ENCODE data around the gene GC. TPM values are rescaled to one million over a fixed set of nuclear protein-coding genes. Genes with fewer than 3 reads are reported as not detected.

Gene GC
- total RNA-seq, 2 experiments from 2014 or later = not detected

DNA sequence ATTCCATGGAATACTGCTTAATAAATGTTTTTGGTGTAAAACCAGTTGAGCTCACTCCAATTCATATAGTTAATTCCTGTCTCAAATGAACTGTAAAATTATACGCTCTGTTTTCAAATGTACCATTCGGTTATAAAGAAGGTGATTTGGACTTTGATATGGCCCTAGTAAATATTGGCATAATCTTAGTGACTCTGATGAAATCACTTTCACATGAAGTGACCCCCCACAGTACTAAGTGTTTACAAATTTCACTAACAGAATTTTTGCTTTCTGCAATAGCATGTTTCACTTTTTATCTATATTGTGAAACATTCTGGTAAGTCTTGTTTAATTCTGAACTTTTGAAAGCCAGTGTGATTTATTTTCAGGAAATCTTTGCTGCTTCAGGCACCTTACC is 10.9 kb downstream of the GC start:
- Mint-ChIP-seq H3K36me3 (ENCODE audit: low read depth) (no peaks in the 10 kb centered on the region), H3K27me3 (peaks cover 8% of the 10 kb centered on the region), H3K4me3 (no peak overlapping the region), H3K9me3 (no peaks in the 10 kb centered on the region), H3K4me1 (ENCODE audit: low read depth) (no peaks in the 10 kb centered on the region), H3K27ac (no peak overlapping the region)
- POLR2A ChIA-PET = no interaction called here
- intact Hi-C loops (cut with micrococcal nuclease) = no loop called here
- DNase-seq = no peak
- no peak for ATAC-seq
- CTCF ChIA-PET = interaction anchor here (2.0 kb wide), 1 partner anchor 530 kb away, joined by 8 read pairs; no protein-coding TSS in a partner anchor
- TF ChIP-seq, protein P1, sequence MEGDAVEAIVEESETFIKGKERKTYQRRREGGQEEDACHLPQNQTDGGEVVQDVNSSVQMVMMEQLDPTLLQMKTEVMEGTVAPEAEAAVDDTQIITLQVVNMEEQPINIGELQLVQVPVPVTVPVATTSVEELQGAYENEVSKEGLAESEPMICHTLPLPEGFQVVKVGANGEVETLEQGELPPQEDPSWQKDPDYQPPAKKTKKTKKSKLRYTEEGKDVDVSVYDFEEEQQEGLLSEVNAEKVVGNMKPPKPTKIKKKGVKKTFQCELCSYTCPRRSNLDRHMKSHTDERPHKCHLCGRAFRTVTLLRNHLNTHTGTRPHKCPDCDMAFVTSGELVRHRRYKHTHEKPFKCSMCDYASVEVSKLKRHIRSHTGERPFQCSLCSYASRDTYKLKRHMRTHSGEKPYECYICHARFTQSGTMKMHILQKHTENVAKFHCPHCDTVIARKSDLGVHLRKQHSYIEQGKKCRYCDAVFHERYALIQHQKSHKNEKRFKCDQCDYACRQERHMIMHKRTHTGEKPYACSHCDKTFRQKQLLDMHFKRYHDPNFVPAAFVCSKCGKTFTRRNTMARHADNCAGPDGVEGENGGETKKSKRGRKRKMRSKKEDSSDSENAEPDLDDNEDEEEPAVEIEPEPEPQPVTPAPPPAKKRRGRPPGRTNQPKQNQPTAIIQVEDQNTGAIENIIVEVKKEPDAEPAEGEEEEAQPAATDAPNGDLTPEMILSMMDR (IDR thresholded peaks at IDR 0.05) = no peak

DNA sequence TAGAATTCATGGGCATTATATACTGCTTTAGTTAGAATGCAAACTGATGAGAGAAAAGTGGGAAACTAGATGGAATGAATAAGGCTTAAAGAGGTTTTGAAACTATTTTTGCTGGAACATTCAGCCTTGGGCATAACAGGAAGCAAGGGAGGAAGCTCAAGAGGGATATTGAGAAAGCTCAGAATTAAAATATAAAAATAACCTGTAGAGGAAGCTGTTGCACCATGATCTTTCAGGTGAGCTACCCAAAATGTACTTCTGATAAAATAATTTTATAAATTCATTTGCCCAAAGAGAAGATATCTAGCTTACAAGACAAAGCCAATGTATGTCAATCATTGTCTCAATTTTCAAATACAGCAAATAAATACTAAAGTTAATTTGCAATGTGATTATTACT is 11.3 kb downstream of the GC start:
- intact Hi-C loops (cut with micrococcal nuclease) = no loop called here
- ChIA-PET POLR2A (no interaction called here), CTCF (interaction anchor here (2.0 kb wide), 1 partner anchor 530 kb away, joined by 8 read pairs; no protein-coding TSS in a partner anchor)
- TF ChIP-seq, protein P1 (IDR thresholded peaks at IDR 0.05) = no peak
- DNase-seq = no peak
- no peak for ATAC-seq
- no peak overlapping the region for H3K27ac Mint-ChIP-seq
- no peaks in the 10 kb centered on the region for H3K9me3 Mint-ChIP-seq
- H3K4me3 Mint-ChIP-seq = no peak overlapping the region
- H3K27me3 Mint-ChIP-seq = peaks cover 8% of the 10 kb centered on the region
- H3K36me3 Mint-ChIP-seq (ENCODE audit: low read depth) = no peaks in the 10 kb centered on the region
- no peaks in the 10 kb centered on the region for H3K4me1 Mint-ChIP-seq (ENCODE audit: low read depth)

DNA sequence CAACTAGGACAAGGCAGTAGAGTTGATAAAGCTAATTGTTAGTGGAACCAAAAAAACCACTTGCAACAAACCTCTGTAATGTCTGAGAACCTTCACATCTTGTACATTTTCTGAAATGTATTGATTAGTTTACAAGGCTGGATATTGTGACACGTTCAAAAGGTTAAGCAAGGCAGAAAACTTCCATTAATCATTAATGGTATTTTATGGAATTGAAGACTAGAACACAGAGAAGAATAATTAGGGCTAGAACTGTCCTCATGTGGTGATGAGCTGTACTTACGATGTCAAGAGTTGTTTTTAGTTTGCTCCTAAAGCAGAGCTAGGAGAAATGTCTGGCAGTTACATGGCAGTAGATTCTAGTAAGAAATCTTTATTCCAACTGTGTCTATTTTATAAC is 12.3 kb downstream of the GC start:
- H3K27me3 Mint-ChIP-seq = peaks cover 7% of the 10 kb centered on the region
- no peak for DNase-seq
- H3K36me3 Mint-ChIP-seq (ENCODE audit: low read depth) = no peaks in the 10 kb centered on the region
- H3K4me3 Mint-ChIP-seq = no peak overlapping the region
- no peaks in the 10 kb centered on the region for H3K4me1 Mint-ChIP-seq (ENCODE audit: low read depth)
- ChIA-PET POLR2A (no interaction called here), CTCF (interaction anchor here (0.6 kb wide), 1 partner anchor 514 kb away, joined by 3 read pairs; no protein-coding TSS in a partner anchor)
- no peaks in the 10 kb centered on the region for H3K9me3 Mint-ChIP-seq
- intact Hi-C loops (cut with micrococcal nuclease) = no loop called here
- TF ChIP-seq, protein P1 (IDR thresholded peaks at IDR 0.05) = no peak
- no peak overlapping the region for H3K27ac Mint-ChIP-seq
- ATAC-seq = no peak

DNA sequence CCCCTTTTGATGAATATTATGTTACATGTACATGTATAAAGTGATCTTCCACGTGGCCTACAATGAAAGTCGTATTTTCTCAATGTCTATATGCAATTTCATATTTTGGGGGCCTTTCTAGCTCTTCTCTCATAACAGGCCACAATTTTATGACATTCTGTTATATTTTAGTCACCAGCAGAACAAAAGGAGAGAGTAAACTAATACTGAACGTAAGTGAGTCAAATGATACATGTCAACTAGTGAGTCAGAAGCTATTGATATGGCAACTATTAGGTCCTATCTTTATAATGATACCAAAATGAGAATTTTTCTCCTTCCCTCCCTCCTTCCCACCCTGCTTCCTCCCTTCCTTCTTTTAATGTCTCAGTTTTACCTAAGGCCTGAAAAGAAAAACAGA is 14.4 kb downstream of the GC start:
- peaks cover 3% of the 10 kb centered on the region for H3K27me3 Mint-ChIP-seq
- ATAC-seq (no peak), DNase-seq (no peak)
- no peak overlapping the region for H3K4me3 Mint-ChIP-seq
- H3K4me1 Mint-ChIP-seq (ENCODE audit: low read depth) = no peaks in the 10 kb centered on the region
- TF ChIP-seq, protein P1 (IDR thresholded peaks at IDR 0.05) = no peak
- H3K9me3 Mint-ChIP-seq = no peaks in the 10 kb centered on the region
- H3K36me3 Mint-ChIP-seq (ENCODE audit: low read depth) = no peaks in the 10 kb centered on the region
- no peak overlapping the region for H3K27ac Mint-ChIP-seq
- ChIA-PET POLR2A (no interaction called here), CTCF (no interaction called here)
- intact Hi-C loops (cut with micrococcal nuclease) = no loop called here

DNA sequence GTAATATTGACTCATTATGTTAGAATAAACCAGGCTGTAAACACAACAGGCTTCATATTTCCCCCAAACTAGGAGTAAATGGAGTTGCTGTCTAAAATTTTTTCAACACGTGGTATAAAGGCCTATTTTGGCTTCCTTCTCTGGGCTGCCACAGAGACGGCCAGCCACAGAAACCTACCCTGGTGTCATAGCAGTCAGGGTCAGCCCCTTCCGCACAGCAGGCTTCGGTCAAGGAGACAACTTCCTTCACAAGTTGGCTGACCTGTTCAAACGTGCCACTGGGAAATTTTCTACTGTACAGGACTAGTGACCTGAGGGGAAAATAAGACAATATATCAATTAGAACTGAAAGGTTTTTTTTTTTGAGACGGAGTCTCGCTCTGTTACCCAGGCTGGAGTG is 15.8 kb downstream of the GC start:
- CTCF ChIA-PET = no interaction called here
- ATAC-seq (no peak), DNase-seq (no peak)
- no peak overlapping the region for H3K27ac Mint-ChIP-seq
- H3K4me3 Mint-ChIP-seq = no peak overlapping the region
- POLR2A ChIA-PET = no interaction called here
- no peaks in the 10 kb centered on the region for H3K9me3 Mint-ChIP-seq
- intact Hi-C loops (cut with micrococcal nuclease) = no loop called here
- TF ChIP-seq, protein P1 (IDR thresholded peaks at IDR 0.05) = no peak
- H3K27me3 Mint-ChIP-seq = no peaks in the 10 kb centered on the region
- no peaks in the 10 kb centered on the region for H3K4me1 Mint-ChIP-seq (ENCODE audit: low read depth)
- H3K36me3 Mint-ChIP-seq (ENCODE audit: low read depth) = no peaks in the 10 kb centered on the region

All from activated CD8-positive, alpha-beta T cell treated with anti-CD3 and anti-CD28 coated beads for 36 hours (primary cell).